Astrocyte of the spinal cord (primary cell): ENCODE results near the gene WDR83.
"Not testable (repeated sequence)": the region's sequence is repeated elsewhere in the genome, so short reads cannot be mapped to it uniquely, and the experiment has no call there.

Source experiments
- DNase-seq: peaks from one replicate; pipeline ENCODE4 v3.0.0; 2011; ENCODE audit warnings: low read depth, low spot score
- H3K4me3 ChIP-seq: 2 replicates; pipeline ENCODE4 v1.5.1; 2011; ENCODE audit warnings: low read depth, mild to moderate bottlenecking, low read length, moderate library complexity
- in situ Hi-C: cut with HindIII; loops from 2 replicates; pipeline ENCODE4 v1.10.0; 2017; ENCODE audit warnings: low sequenced_read_pairs
- TF ChIP-seq, protein P1 (sequence below): IDR thresholded peaks from 2 replicates; pipeline ENCODE4 v1.5.1; 2012; ENCODE audit warnings: low read depth, mild to moderate bottlenecking, low read length, inconsistent platforms

Gene WDR83

DNA sequence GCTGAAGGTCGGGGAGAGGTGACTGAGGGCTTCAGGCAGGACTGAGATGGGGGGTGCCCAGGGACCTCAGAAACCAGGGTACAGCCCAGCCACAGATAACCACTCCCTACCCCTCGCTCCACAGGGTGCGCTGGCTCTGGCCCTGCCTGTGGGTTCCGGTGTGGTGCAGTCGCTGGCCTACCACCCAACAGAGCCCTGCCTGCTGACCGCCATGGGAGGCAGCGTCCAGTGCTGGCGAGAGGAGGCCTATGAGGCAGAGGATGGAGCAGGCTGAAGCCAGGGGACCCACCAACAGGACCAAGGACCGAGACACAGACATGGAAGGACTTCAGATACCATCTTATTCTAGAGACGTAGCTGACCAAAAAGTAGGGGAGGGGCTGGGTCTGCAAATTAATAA lies 8.8 kb downstream of the WDR83 start:
- no peak overlapping the region for H3K4me3 ChIP-seq
- in situ Hi-C loops: no loop called here
- TF ChIP-seq, protein P1, sequence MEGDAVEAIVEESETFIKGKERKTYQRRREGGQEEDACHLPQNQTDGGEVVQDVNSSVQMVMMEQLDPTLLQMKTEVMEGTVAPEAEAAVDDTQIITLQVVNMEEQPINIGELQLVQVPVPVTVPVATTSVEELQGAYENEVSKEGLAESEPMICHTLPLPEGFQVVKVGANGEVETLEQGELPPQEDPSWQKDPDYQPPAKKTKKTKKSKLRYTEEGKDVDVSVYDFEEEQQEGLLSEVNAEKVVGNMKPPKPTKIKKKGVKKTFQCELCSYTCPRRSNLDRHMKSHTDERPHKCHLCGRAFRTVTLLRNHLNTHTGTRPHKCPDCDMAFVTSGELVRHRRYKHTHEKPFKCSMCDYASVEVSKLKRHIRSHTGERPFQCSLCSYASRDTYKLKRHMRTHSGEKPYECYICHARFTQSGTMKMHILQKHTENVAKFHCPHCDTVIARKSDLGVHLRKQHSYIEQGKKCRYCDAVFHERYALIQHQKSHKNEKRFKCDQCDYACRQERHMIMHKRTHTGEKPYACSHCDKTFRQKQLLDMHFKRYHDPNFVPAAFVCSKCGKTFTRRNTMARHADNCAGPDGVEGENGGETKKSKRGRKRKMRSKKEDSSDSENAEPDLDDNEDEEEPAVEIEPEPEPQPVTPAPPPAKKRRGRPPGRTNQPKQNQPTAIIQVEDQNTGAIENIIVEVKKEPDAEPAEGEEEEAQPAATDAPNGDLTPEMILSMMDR: no peak
- no peak for DNase-seq

DNA sequence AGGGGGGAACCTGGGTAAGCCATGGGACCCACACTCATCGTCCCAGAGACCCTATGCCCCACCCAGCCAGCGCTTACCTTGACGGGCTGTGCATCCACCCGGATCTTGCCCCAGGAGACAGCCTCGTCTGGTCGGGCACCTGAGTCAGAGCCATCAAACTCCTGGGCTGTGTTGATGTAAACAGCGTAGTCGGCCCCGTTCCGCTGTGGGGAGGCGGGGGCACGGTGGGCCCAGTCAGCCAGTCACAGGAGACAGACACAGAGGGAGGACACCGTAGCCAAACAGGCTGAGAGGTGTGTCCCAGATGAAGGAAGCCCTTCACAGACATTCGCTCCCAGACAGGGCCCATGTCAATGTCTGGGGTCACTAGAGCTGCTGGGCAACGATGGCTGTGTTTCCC lies 9.3 kb downstream of the WDR83 start:
- DNase-seq: no peak
- no peak overlapping the region for H3K4me3 ChIP-seq
- in situ Hi-C loops: no loop called here
- TF ChIP-seq, protein P1: no peak

DNA sequence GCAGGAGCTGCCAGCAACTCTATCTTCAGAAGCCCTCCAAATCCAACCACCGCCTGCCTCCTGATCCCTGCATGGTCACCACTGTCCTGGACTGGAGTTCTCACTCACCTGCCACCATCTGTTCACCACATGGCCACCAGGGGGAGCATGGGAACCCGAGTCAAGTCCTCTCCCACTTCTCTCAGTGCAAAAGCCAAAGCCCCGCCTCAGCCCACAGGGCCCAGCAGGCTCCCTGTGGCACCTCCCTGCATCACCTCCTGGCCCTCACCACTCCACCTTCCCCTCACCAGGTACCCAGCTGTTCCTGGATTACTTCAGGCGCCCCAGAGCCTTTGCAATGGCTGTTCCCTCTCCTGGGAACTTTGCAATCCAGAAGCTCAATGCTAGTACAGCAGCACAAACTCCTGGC lies 9.8 kb downstream of the WDR83 start:
- TF ChIP-seq, protein P1: peak; percentile 94
- H3K4me3 ChIP-seq: no peak overlapping the region
- in situ Hi-C loops: no loop called here
- DNase-seq: peak; percentile 64

DNA sequence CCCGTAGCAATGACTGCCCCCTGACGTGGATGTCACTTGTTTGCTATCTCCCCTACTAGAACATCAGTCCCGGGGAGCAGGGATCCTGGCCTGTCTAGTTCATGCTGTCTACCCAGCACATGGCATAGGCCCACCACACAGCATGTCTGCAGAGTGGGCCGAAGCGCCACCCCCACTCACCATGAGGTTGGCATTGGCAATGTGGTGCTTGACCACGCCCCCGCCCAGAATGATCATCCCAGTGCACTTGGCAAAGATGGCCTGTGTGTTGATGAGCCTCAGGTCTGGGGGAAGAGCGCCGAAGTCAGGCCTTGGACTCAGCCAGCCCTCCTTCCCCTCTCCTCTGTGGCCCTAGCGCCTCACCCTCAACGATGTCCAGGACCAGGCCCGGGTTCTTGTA lies 10.3 kb downstream of the WDR83 start:
- in situ Hi-C loops: no loop called here
- DNase-seq: no peak
- no peak overlapping the region for H3K4me3 ChIP-seq
- TF ChIP-seq, protein P1: no peak

DNA sequence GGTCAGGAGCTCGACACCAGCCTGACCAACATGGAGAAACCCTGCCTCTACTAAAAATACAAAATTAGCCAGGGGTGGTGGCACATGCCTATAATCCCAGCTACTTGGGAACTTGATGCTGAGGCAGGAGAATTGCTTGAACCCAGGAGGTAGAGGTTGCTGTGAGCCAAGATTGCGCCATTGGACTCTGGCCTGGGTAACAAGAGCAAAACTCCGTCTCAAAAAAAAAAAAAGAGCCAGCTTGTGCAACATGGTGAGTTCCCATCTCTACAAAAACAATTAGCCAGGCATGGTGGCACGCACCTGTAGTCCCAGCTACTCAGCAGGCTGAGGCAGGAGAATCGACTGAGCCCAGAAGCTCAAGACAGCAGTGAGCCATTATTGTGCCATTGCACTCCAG lies 11.4 kb downstream of the WDR83 start:
- in situ Hi-C loops, DNase-seq: not testable (repeated sequence)

DNA sequence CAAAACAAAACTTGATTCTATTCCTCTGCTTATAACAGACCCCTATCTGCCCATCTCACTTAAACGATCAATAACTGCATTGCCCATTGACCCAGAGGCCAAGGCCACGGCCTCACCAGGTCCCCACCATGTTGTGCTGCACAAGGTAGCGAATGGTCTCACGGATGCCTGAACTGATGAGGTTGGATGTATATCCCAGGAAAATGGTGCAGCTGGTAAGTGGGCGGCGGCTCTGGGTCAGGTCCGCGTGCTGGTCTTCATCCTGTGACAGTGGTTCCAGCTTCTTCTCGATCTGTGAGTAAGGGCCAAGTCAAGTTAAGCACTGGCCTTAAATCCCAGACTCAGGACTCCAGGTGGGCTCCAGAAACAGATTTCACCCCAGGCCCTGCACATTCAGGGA lies 13.4 kb downstream of the WDR83 start:
- in situ Hi-C loops: no loop called here
- no peak for DNase-seq
- no peak overlapping the region for H3K4me3 ChIP-seq
- TF ChIP-seq, protein P1: no peak

More for the DNA sequence above, 11.4 kb downstream of the WDR83 start:
- H3K4me3 ChIP-seq: not testable (repeated sequence)

DNA sequence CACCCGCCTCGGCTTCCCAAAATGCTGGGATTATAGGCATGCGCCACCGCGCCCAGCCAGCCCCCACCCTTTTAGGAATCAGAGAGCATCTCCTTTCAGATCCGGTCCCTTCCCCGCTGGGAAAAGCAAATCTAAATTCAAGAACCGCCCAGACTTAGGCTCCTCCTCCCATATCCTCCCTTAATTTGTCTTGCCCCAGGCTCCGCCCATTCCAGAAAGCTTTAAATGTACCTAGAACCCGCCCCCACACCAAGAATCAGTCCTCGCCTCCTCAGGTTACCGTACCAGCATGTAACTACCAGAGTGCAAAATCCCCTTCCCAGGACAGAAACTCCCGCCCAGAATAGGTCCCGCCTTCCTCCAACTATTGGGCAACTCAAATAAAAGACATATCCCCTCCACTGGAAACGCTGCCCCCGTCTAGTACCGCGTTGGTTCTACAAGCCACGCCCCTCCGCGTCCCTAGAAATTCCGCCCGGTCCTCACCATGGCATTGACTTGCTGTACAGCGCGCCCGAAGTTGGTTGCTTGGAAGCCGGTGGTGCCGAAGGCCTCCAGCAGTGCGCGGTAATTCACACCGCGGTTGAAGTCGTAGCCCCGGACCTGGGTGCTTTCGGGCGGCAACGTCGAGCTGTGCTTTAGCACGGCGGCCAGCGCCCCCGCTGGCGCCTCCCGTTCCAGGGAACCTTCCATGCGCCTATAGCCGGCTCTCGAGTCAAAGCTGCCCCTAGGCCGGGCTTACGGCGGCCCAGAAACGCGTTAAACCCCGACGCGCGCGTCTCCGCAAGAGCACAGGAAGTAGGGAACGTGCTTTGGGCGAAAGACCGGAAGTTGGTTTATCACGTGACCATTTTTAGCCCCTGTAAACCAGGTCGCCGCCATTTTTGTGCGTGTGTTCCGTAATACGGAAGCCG lies 14.7 kb downstream of the WDR83 start, which contains the start of gene DHPS:
TSS of gene DHPS (minus strand) at position 807 of the 914 bp plus-strand sequence. CDS start at position 693, 114 bp downstream.
- TF ChIP-seq, protein P1: no peak
- H3K4me3 ChIP-seq: peak within 1 kb of the TSS; percentile 99
- in situ Hi-C loops: no loop called here
- peak; percentile 98 for DNase-seq
